Liver (tissue), 9 donors: ENCODE measurements around the gene LUC7L3. TPM values are rescaled to one million over a fixed set of nuclear protein-coding genes. Genes with fewer than 3 reads are reported as not detected.

Source experiments
- DNase-seq: peaks from one replicate; pipeline ENCODE4 v3.0.0-alpha.2; 2017; ENCODE audit warnings: low spot score
- H3K27ac ChIP-seq, 2 donors: one replicate each; pipeline ENCODE4 v1.7.0; 2013; ENCODE audit warnings: inconsistent platforms in 2 of 2, low read length in 2 of 2, control low read depth in 1 of 2, low read depth in 1 of 2, mild to moderate bottlenecking in 1 of 2
- H3K27me3 ChIP-seq, 4 donors: one replicate each; pipeline versions ENCODE4 v1.6.1 to v1.7.0; 2013; ENCODE audit warnings: low read length in 3 of 4, inconsistent platforms in 1 of 4, mild to moderate bottlenecking in 1 of 4, moderate library complexity in 1 of 4; ENCODE audit not compliant: control insufficient read depth in 4 of 4, insufficient read depth in 4 of 4
- H3K36me3 ChIP-seq, 4 donors: one replicate each; pipeline versions ENCODE4 v1.6.1 to v1.7.0; 2013; ENCODE audit warnings: low read length in 3 of 4, mild to moderate bottlenecking in 3 of 4, low read depth in 1 of 4, moderate library complexity in 1 of 4; ENCODE audit not compliant: control insufficient read depth in 4 of 4, insufficient read depth in 3 of 4
- H3K4me1 ChIP-seq, 4 donors: one replicate each; pipeline versions ENCODE4 v1.6.1 to v1.7.0; 2013; ENCODE audit warnings: low read length in 3 of 4, mild to moderate bottlenecking in 3 of 4, moderate library complexity in 1 of 4; ENCODE audit not compliant: control insufficient read depth in 4 of 4, insufficient read depth in 4 of 4
- H3K4me3 ChIP-seq, 3 donors: one replicate each; pipeline versions ENCODE4 v1.6.1 to v1.7.0; 2013; ENCODE audit warnings: low read length in 3 of 3, control low read depth in 1 of 3, low read depth in 1 of 3, mild to moderate bottlenecking in 1 of 3
- H3K9ac ChIP-seq, 2 donors: one replicate each; pipeline ENCODE4 v1.7.0; 2013; ENCODE audit warnings: low read length in 2 of 2, mild to moderate bottlenecking in 2 of 2, moderate library complexity in 2 of 2, control low read depth in 1 of 2, low read depth in 1 of 2
- H3K9me3 ChIP-seq, 4 donors: one replicate each; pipeline versions ENCODE4 v1.6.1 to v1.7.0; 2013; ENCODE audit warnings: low read length in 3 of 4; ENCODE audit not compliant: control insufficient read depth in 4 of 4
- ATF3 ChIP-seq: IDR thresholded peaks from 2 replicates; pipeline ENCODE4 v1.6.1; 2016; ENCODE audit warnings: antibody characterized with exemption
- CTCF ChIP-seq: fragments of 150-350 bp; IDR thresholded peaks from 2 replicates; pipeline ENCODE4 v1.5.1; 2017; ENCODE audit warnings: improper control_type of control experiment, low read depth, low read length; ENCODE audit not compliant: missing input control
- EGR1 ChIP-seq, 2 donors: IDR thresholded peaks; 2 replicates each; pipeline ENCODE4 v1.6.1; 2016 to 2018; ENCODE audit warnings: antibody characterized with exemption in 2 of 2, low read depth in 2 of 2
- FOXA1 ChIP-seq: IDR thresholded peaks from 2 replicates; pipeline ENCODE4 v1.6.1; 2016; ENCODE audit warnings: antibody characterized with exemption
- FOXA2 ChIP-seq: IDR thresholded peaks from 2 replicates; pipeline ENCODE4 v1.6.1; 2016; ENCODE audit warnings: antibody characterized with exemption
- GABPA ChIP-seq, 2 donors: IDR thresholded peaks in 1 of 2; conservative IDR thresholded peaks in 1 of 2; 2 replicates each; pipeline ENCODE4 v1.6.1; 2016; ENCODE audit warnings: antibody characterized with exemption in 2 of 2, mild to moderate bottlenecking in 1 of 2, moderate library complexity in 1 of 2
- HNF4A ChIP-seq, 2 donors: conservative IDR thresholded peaks; 2 replicates each; pipeline ENCODE4 v1.6.1; 2016; ENCODE audit warnings: antibody characterized with exemption in 2 of 2, mild to moderate bottlenecking in 2 of 2
- HNF4G ChIP-seq: IDR thresholded peaks from 2 replicates; pipeline ENCODE4 v1.6.1; 2016; ENCODE audit warnings: antibody characterized with exemption
- JUND ChIP-seq, 2 donors: IDR thresholded peaks; 2 replicates each; pipeline ENCODE4 v1.6.1; 2016; ENCODE audit warnings: antibody characterized with exemption in 2 of 2
- MAX ChIP-seq: IDR thresholded peaks from 2 replicates; pipeline ENCODE4 v1.6.1; 2016; ENCODE audit warnings: antibody characterized with exemption
- NR2F2 ChIP-seq: IDR thresholded peaks from 2 replicates; pipeline ENCODE4 v1.6.1; 2016; ENCODE audit warnings: antibody characterized with exemption
- RAD21 ChIP-seq, 2 donors: IDR thresholded peaks; 2 replicates each; pipeline ENCODE4 v1.6.1; 2016; ENCODE audit warnings: antibody characterized with exemption in 2 of 2, mild to moderate bottlenecking in 2 of 2
- REST ChIP-seq: IDR thresholded peaks from 2 replicates; pipeline ENCODE4 v1.6.1; 2016; ENCODE audit warnings: antibody characterized with exemption, mild to moderate bottlenecking
- RXRA ChIP-seq, 2 donors: IDR thresholded peaks; 2 replicates each; pipeline ENCODE4 v1.6.1; 2017 to 2018; ENCODE audit warnings: antibody characterized with exemption in 2 of 2, mild to moderate bottlenecking in 1 of 2
- SP1 ChIP-seq: IDR thresholded peaks from 2 replicates; pipeline ENCODE4 v1.6.1; 2018; ENCODE audit warnings: antibody characterized with exemption, mild to moderate bottlenecking
- TAF1 ChIP-seq: conservative IDR thresholded peaks from 2 replicates; pipeline ENCODE4 v1.6.1; 2016; ENCODE audit warnings: antibody characterized with exemption, mild to moderate bottlenecking
- YY1 ChIP-seq: IDR thresholded peaks from 2 replicates; pipeline ENCODE4 v1.6.1; 2016; ENCODE audit warnings: antibody characterized with exemption, mild to moderate bottlenecking
- ZBTB33 ChIP-seq: IDR thresholded peaks from 2 replicates; pipeline ENCODE4 v1.6.1; 2016; ENCODE audit warnings: antibody characterized with exemption
- WGBS: extraction: QIAGEN DNeasy Blood & Tissue Kit; methylation state at CpG from one replicate; pipeline ENCODE4 v1.1.7; 2013; 5-methylcytosine and 5-hydroxymethylcytosine counted together
- polyA plus RNA-seq, 2 donors: library from polyadenylated mRNA; stranded (reverse) in 1 of 2; unstranded in 1 of 2; fragments of 200-250 nt in 1 of 2; fragments of >200 nt in 1 of 2; fragmentation: Nextera tagmentation in 1 of 2; extraction: Ambion mirVana in 1 of 2; gene quantifications; one replicate each; pipeline versions ENCODE4 v1.2.1 to v1.2.3, GENCODE V29; 2013 to 2015
- total RNA-seq, 2 donors: library from RNA; depleted of rRNA; stranded (reverse); fragments of >200 nt; gene quantifications; one replicate each; pipeline ENCODE4 v1.2.3, GENCODE V29; 2014
- donor health status: healthy.
- donor health status: healthy.
- donor health status: healthy.
- donor health status: healthy.
- donor health status: healthy.

LUC7L3 gene
- total and polyA plus RNA-seq, 4 donors = 15.5 to 126 (median 26.2) TPM

GRCh38 chr17:50800196-50800700 is 80.8 kb downstream of the LUC7L3 start:
- H3K27ac ChIP-seq = no peak overlapping the region
- DNase-seq = no peak
- no peaks in the 10 kb centered on the region for H3K36me3 ChIP-seq
- no peak overlapping the region for H3K4me3 ChIP-seq
- H3K4me1 ChIP-seq = peaks cover 6 to 29% (median 16%) of the 10 kb centered on the region in 4 donors
- WGBS = 93% methylated on average over 12 of the region's 12 CpGs
- no peaks in the 10 kb centered on the region for H3K27me3 ChIP-seq
- H3K9ac ChIP-seq = no peak overlapping the region
- TF ChIP-seq YY1 = no peak
- TF ChIP-seq SP1 = no peak
- TF ChIP-seq GABPA (IDR thresholded peaks at IDR 0.05 in 1 of 2, conservative IDR thresholded peaks at IDR 0.05 in 1 of 2) = no peak
- no peak for TF ChIP-seq HNF4G
- TF ChIP-seq HNF4A (conservative IDR thresholded peaks at IDR 0.05) = no peak
- no peak for TF ChIP-seq FOXA2
- no peak for TF ChIP-seq RAD21 (IDR thresholded peaks at IDR 0.05)
- TF ChIP-seq ZBTB33 = no peak
- TF ChIP-seq REST = no peak
- no peak for TF ChIP-seq EGR1 (IDR thresholded peaks at IDR 0.05; ENCODE audit: low read depth in 2 of 2)
- no peak for TF ChIP-seq TAF1
- no peak for TF ChIP-seq ATF3
- TF ChIP-seq MAX = no peak
- TF ChIP-seq FOXA1 = no peak
- TF ChIP-seq NR2F2 = no peak
- no peaks in the 10 kb centered on the region for H3K9me3 ChIP-seq

- peak overlapping the region; percentile 49 to 56 for H3K27ac ChIP-seq
- no peaks in the 10 kb centered on the region for H3K36me3 ChIP-seq
- peaks cover 9 to 54% (median 25%) of the 10 kb centered on the region in 4 donors for H3K4me1 ChIP-seq
- no peak overlapping the region for H3K4me3 ChIP-seq
- H3K9ac ChIP-seq = no peak overlapping the region
- DNase-seq = no peak
- 51% methylated on average over 12 of the region's 12 CpGs for WGBS
- H3K27me3 ChIP-seq = no peaks in the 10 kb centered on the region
- H3K9me3 ChIP-seq = no peaks in the 10 kb centered on the region
- no peak for TF ChIP-seq FOXA1
- peak in 1 of 2 donors; percentile 10 for TF ChIP-seq RAD21 (IDR thresholded peaks at IDR 0.05)
- no peak for TF ChIP-seq GABPA (IDR thresholded peaks at IDR 0.05 in 1 of 2, conservative IDR thresholded peaks at IDR 0.05 in 1 of 2)
- TF ChIP-seq ATF3 = no peak
- no peak for TF ChIP-seq JUND (IDR thresholded peaks at IDR 0.05)
- no peak for TF ChIP-seq CTCF
- peak; percentile 46 for TF ChIP-seq YY1
- TF ChIP-seq FOXA2 = no peak
- peak; percentile 85 for TF ChIP-seq RXRA (IDR thresholded peaks at IDR 0.05)
- no peak for TF ChIP-seq HNF4G
- no peak for TF ChIP-seq TAF1
- no peak for TF ChIP-seq ZBTB33
Observed at GRCh38 chr17:50802609-50803571, 83.5 kb downstream of the LUC7L3 start.
